ENCODE results near the gene FGF23.

DNA sequence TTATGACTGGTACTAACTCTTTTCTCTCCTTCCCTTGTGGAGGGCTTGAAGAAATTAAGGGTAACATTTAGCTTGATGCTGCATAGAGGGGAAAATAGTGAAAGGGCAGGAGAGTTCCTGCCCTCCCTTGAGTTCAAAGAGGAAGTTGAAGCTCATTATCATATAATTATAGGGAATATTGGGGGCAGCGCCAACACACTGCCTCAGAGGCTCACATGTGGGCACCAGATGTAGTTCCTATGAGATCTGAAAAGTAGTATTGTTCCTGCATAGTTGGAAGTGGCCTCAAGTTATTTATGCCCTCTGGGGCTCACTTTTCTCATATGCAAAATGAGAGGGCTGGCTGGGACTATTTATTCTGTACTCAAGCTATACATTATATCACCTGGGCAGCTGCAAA lies 33.0 kb upstream of the FGF23 start:
- TF ChIP-seq, protein P1, sequence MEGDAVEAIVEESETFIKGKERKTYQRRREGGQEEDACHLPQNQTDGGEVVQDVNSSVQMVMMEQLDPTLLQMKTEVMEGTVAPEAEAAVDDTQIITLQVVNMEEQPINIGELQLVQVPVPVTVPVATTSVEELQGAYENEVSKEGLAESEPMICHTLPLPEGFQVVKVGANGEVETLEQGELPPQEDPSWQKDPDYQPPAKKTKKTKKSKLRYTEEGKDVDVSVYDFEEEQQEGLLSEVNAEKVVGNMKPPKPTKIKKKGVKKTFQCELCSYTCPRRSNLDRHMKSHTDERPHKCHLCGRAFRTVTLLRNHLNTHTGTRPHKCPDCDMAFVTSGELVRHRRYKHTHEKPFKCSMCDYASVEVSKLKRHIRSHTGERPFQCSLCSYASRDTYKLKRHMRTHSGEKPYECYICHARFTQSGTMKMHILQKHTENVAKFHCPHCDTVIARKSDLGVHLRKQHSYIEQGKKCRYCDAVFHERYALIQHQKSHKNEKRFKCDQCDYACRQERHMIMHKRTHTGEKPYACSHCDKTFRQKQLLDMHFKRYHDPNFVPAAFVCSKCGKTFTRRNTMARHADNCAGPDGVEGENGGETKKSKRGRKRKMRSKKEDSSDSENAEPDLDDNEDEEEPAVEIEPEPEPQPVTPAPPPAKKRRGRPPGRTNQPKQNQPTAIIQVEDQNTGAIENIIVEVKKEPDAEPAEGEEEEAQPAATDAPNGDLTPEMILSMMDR (optimal IDR thresholded peaks at IDR 0.05 in 1 of 3, IDR thresholded peaks at IDR 0.05 in 1 of 3, conservative IDR thresholded peaks at IDR 0.05 in 1 of 3; ENCODE audit: extremely low read depth in 1 of 3, insufficient read depth in 2 of 3, low read length in 3 of 3): no peak
- no peak for TF ChIP-seq EZH2 (IDR thresholded peaks at IDR 0.05; ENCODE audit: low read length)
